Activated T-helper 17 cell treated with anti-CD3 and anti-CD28 coated beads, Interleukin-2, amount 50 U/mL, for 72 hours (primary cell): ENCODE measurements around the gene OR6N1. TPM values are rescaled to one million over a fixed set of nuclear protein-coding genes. Genes with fewer than 3 reads are reported as not detected.
A peak's percentile ranks its signal among the peaks of the same experiment; 100 is the strongest.

Source experiments
- ATAC-seq: fragments of 150-1000 bp; cut with Tn5 transposase; replicated peaks from 2 replicates; pipeline ENCODE4 v1.10.0; 2021; ENCODE audit warnings: mild to moderate bottlenecking, moderate library complexity
- H3K27ac Mint-ChIP-seq: one replicate; pipeline ENCODE4 v1.8.0; 2022; ENCODE audit warnings: mixed read lengths
- H3K27me3 Mint-ChIP-seq: one replicate; pipeline ENCODE4 v1.8.0; 2022; ENCODE audit warnings: mixed read lengths
- H3K36me3 Mint-ChIP-seq: one replicate; pipeline ENCODE4 v1.8.0; 2022; ENCODE audit warnings: low read depth, mild to moderate bottlenecking, mixed read lengths
- H3K4me1 Mint-ChIP-seq: one replicate; pipeline ENCODE4 v1.8.0; 2022; ENCODE audit warnings: mixed read lengths
- H3K4me3 Mint-ChIP-seq: one replicate; pipeline ENCODE4 v1.8.0; 2022; ENCODE audit warnings: mild to moderate bottlenecking, mixed read lengths
- H3K9me3 Mint-ChIP-seq: one replicate; pipeline ENCODE4 v1.8.0; 2022; ENCODE audit warnings: mixed read lengths
- total RNA-seq, 2 donors: library from RNA; stranded (reverse); gene quantifications; one replicate each; pipeline ENCODE4 v1.2.3, GENCODE V29; 2022

Gene OR6N1
- total RNA-seq, 2 donors from 2014 or later, result not detected

- H3K36me3 Mint-ChIP-seq, result no peaks in the 10 kb centered on the region
- no peaks in the 10 kb centered on the region for H3K9me3 Mint-ChIP-seq
- H3K4me3 Mint-ChIP-seq, result no peak overlapping the region
- no peaks in the 10 kb centered on the region for H3K4me1 Mint-ChIP-seq
- ATAC-seq, result no peak
- H3K27me3 Mint-ChIP-seq, result peaks cover 46% of the 10 kb centered on the region
- H3K27ac Mint-ChIP-seq, result no peak overlapping the region
Observed at GRCh38 chr1:158719664-158720063, 52.3 kb downstream of the OR6N1 start.

GRCh38 chr1:158717344-158717743 is 54.7 kb downstream of the OR6N1 start:
- Mint-ChIP-seq H3K36me3 (no peaks in the 10 kb centered on the region), H3K4me3 (no peak overlapping the region), H3K27me3 (peaks cover 35% of the 10 kb centered on the region), H3K4me1 (no peaks in the 10 kb centered on the region), H3K27ac (no peak overlapping the region), H3K9me3 (no peaks in the 10 kb centered on the region)
- no peak for ATAC-seq

- ATAC-seq, result peak; percentile 85
- Mint-ChIP-seq H3K36me3 (no peaks in the 10 kb centered on the region), H3K27ac (no peak overlapping the region), H3K9me3 (no peaks in the 10 kb centered on the region), H3K27me3 (peaks cover 40% of the 10 kb centered on the region), H3K4me3 (no peak overlapping the region), H3K4me1 (no peaks in the 10 kb centered on the region)
Observed at GRCh38 chr1:158716335-158716734, 55.7 kb downstream of the OR6N1 start.

GRCh38 chr1:158714754-158715153 is 57.2 kb downstream of the OR6N1 start:
- Mint-ChIP-seq H3K36me3 (no peaks in the 10 kb centered on the region), H3K9me3 (no peaks in the 10 kb centered on the region), H3K4me3 (no peak overlapping the region), H3K27ac (no peak overlapping the region), H3K4me1 (no peaks in the 10 kb centered on the region), H3K27me3 (peaks cover 32% of the 10 kb centered on the region)
- ATAC-seq, result no peak

Other genes with a start within 250 kb of the OR6N1 start
- not detected for gene OR6Y1, start 217.8 kb downstream of the OR6N1 start, total RNA-seq
- not detected for gene OR6P1, start 201.6 kb downstream of the OR6N1 start, total RNA-seq
- gene OR10X1, start 192.3 kb downstream of the OR6N1 start, total RNA-seq, result not detected
- not detected for gene OR10Z1, start 166.9 kb downstream of the OR6N1 start, total RNA-seq
- gene SPTA1, start 85.5 kb downstream of the OR6N1 start, total RNA-seq, result under 1 TPM in 1 of 2 donors, not detected in 1; 0.42 TPM
- not detected for gene OR6K2, start 71.5 kb downstream of the OR6N1 start, total RNA-seq
- not detected for gene OR6K3, start 51.5 kb downstream of the OR6N1 start, total RNA-seq
- gene OR6K6, start 17.5 kb downstream of the OR6N1 start, total RNA-seq, result not detected
- not detected for gene OR6N2, start 9.0 kb upstream of the OR6N1 start, total RNA-seq
- gene MNDA, start 59.2 kb upstream of the OR6N1 start, total RNA-seq, result not detected
- gene PYHIN1, start 159.4 kb upstream of the OR6N1 start, total RNA-seq, result 10 to 100 TPM; 19.6 to 27.8 TPM
- gene IFI16, start 237.7 kb upstream of the OR6N1 start, total RNA-seq, result 100 to 1,000 TPM; 187 to 217 TPM